Measurements from ENCODE around the gene PPP1R13B. TPM values are rescaled to one million over a fixed set of nuclear protein-coding genes. Genes with fewer than 3 reads are reported as not detected.

The PPP1R13B gene
- total RNA-seq, 1 experiment from 2014 or later: 17.8 TPM

DNA sequence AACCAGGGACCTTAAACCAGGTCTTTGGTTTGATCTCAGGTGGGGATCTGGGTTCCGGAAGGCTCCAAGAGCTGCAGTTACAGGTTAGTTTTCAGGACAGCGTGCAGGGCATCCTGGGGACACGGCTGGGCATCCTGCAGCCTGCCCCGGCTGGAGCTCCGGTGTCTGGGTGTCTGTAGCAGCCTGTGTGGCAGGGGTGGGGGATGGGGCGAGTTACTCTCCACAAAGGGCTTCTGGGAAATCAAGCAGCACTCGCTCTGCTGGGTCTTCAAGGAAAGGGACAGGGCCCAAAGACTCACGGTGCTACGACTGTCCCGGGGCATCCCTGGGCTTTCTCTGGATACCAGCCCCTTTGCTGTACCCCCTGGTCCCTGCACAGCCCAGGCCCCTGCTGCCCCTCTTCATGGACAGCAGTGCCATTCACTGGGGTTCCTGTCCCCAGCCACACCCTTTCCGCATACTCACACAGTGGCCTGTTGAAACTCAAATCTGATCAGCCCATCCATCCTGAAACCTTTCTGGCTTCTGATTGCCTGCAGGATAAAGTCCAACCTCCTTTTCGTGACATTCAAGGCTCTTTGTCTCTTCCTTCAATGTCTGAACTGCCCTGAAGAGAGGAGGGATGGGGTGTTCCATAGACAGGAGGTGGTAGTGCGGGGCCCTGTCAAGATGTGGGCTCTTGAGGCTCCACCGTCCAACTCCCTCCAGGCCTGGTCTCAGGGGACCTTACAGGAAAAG is 22.2 kb upstream of the PPP1R13B start:
- intact Hi-C loops (cut with micrococcal nuclease): no loop called here
- Histone ChIP-seq H3K9me2 (ENCODE audit: insufficient read depth) (no peaks in the 10 kb centered on the region), H2AFZ (ENCODE audit: low read depth, low read length, poor library complexity, severe bottlenecking) (no peak overlapping the region), H3K9ac (ENCODE audit: low read length) (no peak overlapping the region), H3K4me2 (ENCODE audit: low read length) (no peak overlapping the region), H3K27me3 (ENCODE audit: insufficient read depth, low read length) (no peaks in the 10 kb centered on the region), H3K4me1 (ENCODE audit: control insufficient read depth in 1 of 2, insufficient read depth in 2 of 2, low read length in 2 of 2) (peaks cover 4 to 31% of the 10 kb centered on the region in 2 experiments), H3K79me2 (ENCODE audit: insufficient read depth, low read length) (no peaks in the 10 kb centered on the region), H3K36me3 (ENCODE audit: control insufficient read depth in 1 of 2, insufficient read depth in 2 of 2, low read length in 2 of 2) (no peaks in the 10 kb centered on the region), H3K9me3 (ENCODE audit: control insufficient read depth in 1 of 2, insufficient read depth in 1 of 2, low read depth in 1 of 2, low read length in 2 of 2) (no peaks in the 10 kb centered on the region), H3K4me3 (replicated peaks in 1 of 2; ENCODE audit: low read depth in 1 of 2, low read length in 2 of 2) (no peak overlapping the region), H3K27ac (ENCODE audit: low read depth, low read length) (no peak overlapping the region), H4K20me1 (ENCODE audit: insufficient read depth) (no peaks in the 10 kb centered on the region)
- TF ChIP-seq POLR2A (IDR thresholded peaks at IDR 0.05; ENCODE audit: borderline replicate concordance, extremely low read depth, insufficient read depth, insufficient read length) (no peak), SRF (IDR thresholded peaks at IDR 0.05; ENCODE audit: low read depth) (no peak), JUND (IDR thresholded peaks at IDR 0.05) (no peak), RAD21 (IDR thresholded peaks at IDR 0.05; ENCODE audit: low read depth) (no peak), SIN3A (IDR thresholded peaks at IDR 0.05; ENCODE audit: low read depth) (no peak)
- TF ChIP-seq, protein P1, sequence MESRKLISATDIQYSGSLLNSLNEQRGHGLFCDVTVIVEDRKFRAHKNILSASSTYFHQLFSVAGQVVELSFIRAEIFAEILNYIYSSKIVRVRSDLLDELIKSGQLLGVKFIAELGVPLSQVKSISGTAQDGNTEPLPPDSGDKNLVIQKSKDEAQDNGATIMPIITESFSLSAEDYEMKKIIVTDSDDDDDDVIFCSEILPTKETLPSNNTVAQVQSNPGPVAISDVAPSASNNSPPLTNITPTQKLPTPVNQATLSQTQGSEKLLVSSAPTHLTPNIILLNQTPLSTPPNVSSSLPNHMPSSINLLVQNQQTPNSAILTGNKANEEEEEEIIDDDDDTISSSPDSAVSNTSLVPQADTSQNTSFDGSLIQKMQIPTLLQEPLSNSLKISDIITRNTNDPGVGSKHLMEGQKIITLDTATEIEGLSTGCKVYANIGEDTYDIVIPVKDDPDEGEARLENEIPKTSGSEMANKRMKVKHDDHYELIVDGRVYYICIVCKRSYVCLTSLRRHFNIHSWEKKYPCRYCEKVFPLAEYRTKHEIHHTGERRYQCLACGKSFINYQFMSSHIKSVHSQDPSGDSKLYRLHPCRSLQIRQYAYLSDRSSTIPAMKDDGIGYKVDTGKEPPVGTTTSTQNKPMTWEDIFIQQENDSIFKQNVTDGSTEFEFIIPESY (IDR thresholded peaks at IDR 0.05; ENCODE audit: extremely low read depth, insufficient replicate concordance, low read length): no peak
- TF ChIP-seq, protein P2, sequence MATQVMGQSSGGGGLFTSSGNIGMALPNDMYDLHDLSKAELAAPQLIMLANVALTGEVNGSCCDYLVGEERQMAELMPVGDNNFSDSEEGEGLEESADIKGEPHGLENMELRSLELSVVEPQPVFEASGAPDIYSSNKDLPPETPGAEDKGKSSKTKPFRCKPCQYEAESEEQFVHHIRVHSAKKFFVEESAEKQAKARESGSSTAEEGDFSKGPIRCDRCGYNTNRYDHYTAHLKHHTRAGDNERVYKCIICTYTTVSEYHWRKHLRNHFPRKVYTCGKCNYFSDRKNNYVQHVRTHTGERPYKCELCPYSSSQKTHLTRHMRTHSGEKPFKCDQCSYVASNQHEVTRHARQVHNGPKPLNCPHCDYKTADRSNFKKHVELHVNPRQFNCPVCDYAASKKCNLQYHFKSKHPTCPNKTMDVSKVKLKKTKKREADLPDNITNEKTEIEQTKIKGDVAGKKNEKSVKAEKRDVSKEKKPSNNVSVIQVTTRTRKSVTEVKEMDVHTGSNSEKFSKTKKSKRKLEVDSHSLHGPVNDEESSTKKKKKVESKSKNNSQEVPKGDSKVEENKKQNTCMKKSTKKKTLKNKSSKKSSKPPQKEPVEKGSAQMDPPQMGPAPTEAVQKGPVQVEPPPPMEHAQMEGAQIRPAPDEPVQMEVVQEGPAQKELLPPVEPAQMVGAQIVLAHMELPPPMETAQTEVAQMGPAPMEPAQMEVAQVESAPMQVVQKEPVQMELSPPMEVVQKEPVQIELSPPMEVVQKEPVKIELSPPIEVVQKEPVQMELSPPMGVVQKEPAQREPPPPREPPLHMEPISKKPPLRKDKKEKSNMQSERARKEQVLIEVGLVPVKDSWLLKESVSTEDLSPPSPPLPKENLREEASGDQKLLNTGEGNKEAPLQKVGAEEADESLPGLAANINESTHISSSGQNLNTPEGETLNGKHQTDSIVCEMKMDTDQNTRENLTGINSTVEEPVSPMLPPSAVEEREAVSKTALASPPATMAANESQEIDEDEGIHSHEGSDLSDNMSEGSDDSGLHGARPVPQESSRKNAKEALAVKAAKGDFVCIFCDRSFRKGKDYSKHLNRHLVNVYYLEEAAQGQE (IDR thresholded peaks at IDR 0.05; ENCODE audit: low read depth): no peak
- ChIA-PET POLR2A (no interaction called here), RAD21 (ENCODE audit: low non-redundant PET in 1 of 2, low total read pairs in 2 of 2, uncharacterized antibody in 2 of 2, unreplicated experiment in 2 of 2) (no interaction called here), CTCF (no interaction called here)
- ATAC-seq (no peak), DNase-seq (ENCODE audit: low read depth, low spot score) (no peak)
- BruUV-seq (replicated peaks): no TSS peak
